Ureter (tissue), 1 donor: Measurements from ENCODE around the gene MLXIPL. TPM values are rescaled to one million over a fixed set of nuclear protein-coding genes. Genes with fewer than 3 reads are reported as not detected.
"Not testable (repeated sequence)": the region's sequence is repeated elsewhere in the genome, so short reads cannot be mapped to it uniquely, and the experiment has no call there.

ENCODE experiments used
- DNase-seq: peaks from one replicate; pipeline ENCODE4 v3.0.0-alpha.2; 2020; ENCODE audit warnings: low spot score
- total RNA-seq: library from RNA; stranded (reverse); gene quantifications from one replicate; pipeline ENCODE4 v1.2.4, GENCODE V29; 2023
- donor health status: DM: yes; HTN: yes; CAD: no.

The MLXIPL gene
- total RNA-seq = 4.6 TPM

- DNase-seq = peak; percentile 73
Observed at GRCh38 chr7:73623798-73624668, at the start of gene MLXIPL. Gene MLXIPL, minus strand, starts transcription at chr7:73624522. Its CDS starts 30 bp downstream, at chr7:73624492.

GRCh38 chr7:73671857-73672445 lies 47.6 kb upstream of the MLXIPL start:
- no peak for DNase-seq

GRCh38 chr7:73671322-73671661 lies 47.0 kb upstream of the MLXIPL start:
- DNase-seq = no peak

GRCh38 chr7:73669858-73670385 lies 45.6 kb upstream of the MLXIPL start:
- no peak for DNase-seq

- DNase-seq = no peak
Observed at GRCh38 chr7:73669288-73669701, 45.0 kb upstream of the MLXIPL start.

GRCh38 chr7:73668886-73669230 lies 44.5 kb upstream of the MLXIPL start:
- DNase-seq = no peak

- DNase-seq = no peak
Observed at GRCh38 chr7:73668103-73668885, 44.0 kb upstream of the MLXIPL start.

- DNase-seq = peak; percentile 91
Observed at GRCh38 chr7:73667344-73668102, 43.2 kb upstream of the MLXIPL start, which contains the start of gene VPS37D. Gene VPS37D, plus strand, starts transcription at chr7:73667831. Its CDS starts 128 bp downstream, at chr7:73667959.

- DNase-seq = no peak
Observed at GRCh38 chr7:73663033-73663432, 38.7 kb upstream of the MLXIPL start.

- DNase-seq = not testable (repeated sequence)
Observed at GRCh38 chr7:73660594-73660993, 36.3 kb upstream of the MLXIPL start.

- DNase-seq = no peak
Observed at GRCh38 chr7:73659983-73660382, 35.7 kb upstream of the MLXIPL start.

GRCh38 chr7:73655309-73655708 lies 31.0 kb upstream of the MLXIPL start:
- not testable (repeated sequence) for DNase-seq

- DNase-seq = no peak
Observed at GRCh38 chr7:73652541-73652949, 28.2 kb upstream of the MLXIPL start.

- DNase-seq = no peak
Observed at GRCh38 chr7:73650524-73650923, 26.2 kb upstream of the MLXIPL start.

GRCh38 chr7:73649576-73649975 lies 25.3 kb upstream of the MLXIPL start:
- DNase-seq = no peak

GRCh38 chr7:73648593-73649332 lies 24.4 kb upstream of the MLXIPL start:
- no peak for DNase-seq

GRCh38 chr7:73647725-73648592 lies 23.6 kb upstream of the MLXIPL start:
- DNase-seq = no peak

GRCh38 chr7:73646785-73647724 lies 22.7 kb upstream of the MLXIPL start:
- no peak for DNase-seq
